ENCODE data around the gene MYH11.

The MYH11 gene

GRCh38 chr16:15856901-15857698, at the start of gene MYH11:
TSS of gene MYH11 (minus strand) at chr16:15857028. CDS start at chr16:15838252, 18,776 bp downstream.
- TF ChIP-seq, protein P1, sequence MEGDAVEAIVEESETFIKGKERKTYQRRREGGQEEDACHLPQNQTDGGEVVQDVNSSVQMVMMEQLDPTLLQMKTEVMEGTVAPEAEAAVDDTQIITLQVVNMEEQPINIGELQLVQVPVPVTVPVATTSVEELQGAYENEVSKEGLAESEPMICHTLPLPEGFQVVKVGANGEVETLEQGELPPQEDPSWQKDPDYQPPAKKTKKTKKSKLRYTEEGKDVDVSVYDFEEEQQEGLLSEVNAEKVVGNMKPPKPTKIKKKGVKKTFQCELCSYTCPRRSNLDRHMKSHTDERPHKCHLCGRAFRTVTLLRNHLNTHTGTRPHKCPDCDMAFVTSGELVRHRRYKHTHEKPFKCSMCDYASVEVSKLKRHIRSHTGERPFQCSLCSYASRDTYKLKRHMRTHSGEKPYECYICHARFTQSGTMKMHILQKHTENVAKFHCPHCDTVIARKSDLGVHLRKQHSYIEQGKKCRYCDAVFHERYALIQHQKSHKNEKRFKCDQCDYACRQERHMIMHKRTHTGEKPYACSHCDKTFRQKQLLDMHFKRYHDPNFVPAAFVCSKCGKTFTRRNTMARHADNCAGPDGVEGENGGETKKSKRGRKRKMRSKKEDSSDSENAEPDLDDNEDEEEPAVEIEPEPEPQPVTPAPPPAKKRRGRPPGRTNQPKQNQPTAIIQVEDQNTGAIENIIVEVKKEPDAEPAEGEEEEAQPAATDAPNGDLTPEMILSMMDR (conservative IDR thresholded peaks at IDR 0.05): no peak
- H3K27ac ChIP-seq: no peak within 1 kb of the TSS

GRCh38 chr16:15906439-15906838, 49.6 kb upstream of the MYH11 start:
- TF ChIP-seq, protein P1 (conservative IDR thresholded peaks at IDR 0.05): no peak
- no peak overlapping the region for H3K27ac ChIP-seq

- no peak overlapping the region for H3K27ac ChIP-seq
- TF ChIP-seq, protein P1 (conservative IDR thresholded peaks at IDR 0.05): no peak
Observed at GRCh38 chr16:15903960-15904359, 47.1 kb upstream of the MYH11 start.

DNA sequence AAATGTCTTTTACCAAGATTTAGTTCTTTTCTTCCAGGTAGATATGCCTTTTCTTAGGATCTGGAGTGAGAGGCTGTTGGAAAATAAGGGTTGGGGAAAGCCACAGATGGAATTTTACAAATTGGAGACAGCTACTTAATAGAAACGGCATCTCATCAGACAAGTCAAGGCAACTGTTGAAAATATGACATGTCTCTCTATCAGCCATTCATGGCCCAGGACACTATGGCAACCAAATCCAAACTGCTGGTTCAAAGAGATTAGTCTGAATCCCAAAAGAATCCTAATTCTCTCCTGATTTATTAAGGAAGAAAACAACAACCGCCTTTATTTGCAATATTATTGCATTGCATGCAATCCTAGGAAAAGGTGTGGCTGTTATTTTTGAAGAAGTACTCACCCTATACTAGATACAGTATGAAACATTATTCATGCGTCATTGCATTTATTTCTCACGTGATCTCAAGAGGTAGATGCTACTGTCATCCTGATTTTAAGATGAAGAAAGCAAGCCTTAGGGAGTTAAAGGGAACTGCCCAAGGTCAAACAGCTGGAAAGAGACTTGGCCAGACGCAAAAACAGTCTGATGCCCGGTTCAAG, 44.2 kb upstream of the MYH11 start:
- TF ChIP-seq, protein P1 (conservative IDR thresholded peaks at IDR 0.05): no peak
- peak overlapping the region; percentile 47; the same call in 1 of the 2 replicates for H3K27ac ChIP-seq

DNA sequence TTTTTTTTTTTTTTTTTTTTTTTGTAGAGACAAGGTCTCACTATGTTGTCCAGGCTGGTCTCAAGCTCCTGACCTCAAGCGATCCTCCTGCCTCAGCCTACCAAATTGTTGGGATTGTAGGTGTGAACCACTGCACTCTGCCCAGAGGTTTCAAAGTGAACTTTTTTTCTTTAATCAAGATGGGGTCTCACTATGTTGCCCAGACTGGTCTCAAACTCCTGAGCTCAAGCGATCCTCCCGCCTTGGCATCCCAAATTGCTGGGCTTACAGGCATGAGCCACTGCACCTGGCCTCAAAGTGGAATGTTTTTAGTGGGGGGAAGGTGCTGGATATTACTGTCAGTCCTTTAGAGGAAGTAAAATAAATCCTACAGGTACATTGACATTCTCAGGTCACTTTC, 43.5 kb upstream of the MYH11 start:
- peak overlapping the region; percentile 47 for H3K27ac ChIP-seq
- TF ChIP-seq, protein P1 (conservative IDR thresholded peaks at IDR 0.05): no peak

- TF ChIP-seq, protein P1 (conservative IDR thresholded peaks at IDR 0.05): no peak
Observed at GRCh38 chr16:15899538-15900100, 42.8 kb upstream of the MYH11 start.

DNA sequence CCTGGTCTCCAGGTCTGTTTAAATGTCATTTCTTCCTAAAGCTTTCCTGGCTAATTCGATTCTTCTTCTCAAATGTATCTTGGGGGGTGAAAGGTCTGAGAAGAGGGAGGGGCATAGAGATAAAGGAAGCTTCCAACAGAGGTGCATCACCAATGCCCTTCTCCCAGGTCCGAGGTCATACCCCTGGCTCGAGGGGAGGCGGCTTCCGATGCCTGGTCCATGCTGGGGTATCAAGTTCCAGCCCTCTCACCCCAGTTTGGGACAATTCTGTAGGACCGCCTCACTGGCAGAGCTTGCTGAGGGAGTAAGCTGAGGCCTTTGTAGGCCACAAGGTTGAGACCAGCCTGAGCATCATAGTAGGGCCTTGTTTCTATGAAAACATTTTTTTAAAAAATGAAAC, 41.8 kb upstream of the MYH11 start:
- H3K27ac ChIP-seq: no peak overlapping the region
- TF ChIP-seq, protein P1 (conservative IDR thresholded peaks at IDR 0.05): no peak

More at GRCh38 chr16:15899538-15900100, 42.8 kb upstream of the MYH11 start:
- H3K27ac ChIP-seq: peak overlapping the region; percentile 47
